ENCODE results near the gene PDXK. TPM values are rescaled to one million over a fixed set of nuclear protein-coding genes. Genes with fewer than 3 reads are reported as not detected.

The PDXK gene
- polyA plus RNA-seq, 1 of the 3 experiments (the other 2 are of a cell fraction) = 85.7 TPM

GRCh38 chr21:43748622-43749021, 29.7 kb downstream of the PDXK start:
- no peak overlapping the region for H2AFZ ChIP-seq (ENCODE audit: low read depth)
- no peaks in the 10 kb centered on the region for H3K27me3 ChIP-seq (ENCODE audit: insufficient read depth)
- H3K27ac ChIP-seq (ENCODE audit: low read depth in 2 of 2, low read length in 1 of 2) = no peak overlapping the region
- no peaks in the 10 kb centered on the region for H3K9me2 ChIP-seq
- ChIA-PET POLR2A (no interaction called here), CTCF (no interaction called here)
- 94% methylated on average over 17 of the region's 17 CpGs for WGBS (ENCODE audit: low lambda C conversion rate)
- no peaks in the 10 kb centered on the region for H3K9me3 ChIP-seq
- no peaks in the 10 kb centered on the region for H3F3A ChIP-seq (replicated peaks; ENCODE audit: insufficient read depth)
- no peak overlapping the region for H3K9ac ChIP-seq
- no peaks in the 10 kb centered on the region for H3K79me2 ChIP-seq (ENCODE audit: insufficient read depth)
- no peak overlapping the region for H3K4me2 ChIP-seq
- no peak for TF ChIP-seq SMC3 (IDR thresholded peaks at IDR 0.05; ENCODE audit: low read depth, low read length)
- no peak for TF ChIP-seq EZH2phosphoT487 (IDR thresholded peaks at IDR 0.05; ENCODE audit: borderline replicate concordance, low read depth)
- TF ChIP-seq RXRA (IDR thresholded peaks at IDR 0.05; ENCODE audit: borderline replicate concordance, low read depth) = no peak
- TF ChIP-seq POLR2AphosphoS5 (IDR thresholded peaks at IDR 0.05; ENCODE audit: low read depth, low read length) = no peak
- no peak for TF ChIP-seq RFX5 (IDR thresholded peaks at IDR 0.05; ENCODE audit: low read length)
- no peak for TF ChIP-seq FOXJ3 (CRISPR knock-in tag; IDR thresholded peaks at IDR 0.05)
- no peak for TF ChIP-seq MEF2A (IDR thresholded peaks at IDR 0.05; ENCODE audit: borderline replicate concordance, low read depth)
- TF ChIP-seq FOXM1 (IDR thresholded peaks at IDR 0.05; ENCODE audit: low read depth) = no peak
- TF ChIP-seq REST (IDR thresholded peaks at IDR 0.05; ENCODE audit: low read depth, low read length) = no peak
- TF ChIP-seq RCOR1 (IDR thresholded peaks at IDR 0.05; ENCODE audit: low read length) = no peak
- TF ChIP-seq PBX3 (IDR thresholded peaks at IDR 0.05) = no peak
- no peak for TF ChIP-seq TEAD4 (IDR thresholded peaks at IDR 0.05; ENCODE audit: borderline replicate concordance, insufficient read depth)
- no peak for TF ChIP-seq FOSL2 (IDR thresholded peaks at IDR 0.05; ENCODE audit: borderline replicate concordance, low read depth)
- TF ChIP-seq YY1 (IDR thresholded peaks at IDR 0.05; ENCODE audit: low read depth) = no peak
- no peaks in the 10 kb centered on the region for H4K20me1 ChIP-seq (ENCODE audit: insufficient read depth)
- peaks cover 11 to 41% of the 10 kb centered on the region in 2 experiments for H3K36me3 ChIP-seq (replicated peaks in 1 of 2; ENCODE audit: control insufficient read depth in 1 of 2, insufficient read depth in 2 of 2, low read length in 1 of 2)
- H3K4me3 ChIP-seq (ENCODE audit: low read depth in 2 of 2, low read length in 1 of 2) = no peak overlapping the region
- DNase-seq = no peak
- no peaks in the 10 kb centered on the region for H3K4me1 ChIP-seq (ENCODE audit: control insufficient read depth in 1 of 2, insufficient read depth in 2 of 2, low read depth in 1 of 2, low read length in 1 of 2)

Measured in SK-N-SH (cell line).